Heart left ventricle (tissue), 16 donors: ENCODE measurements around the gene KRTAP10-10. TPM values are rescaled to one million over a fixed set of nuclear protein-coding genes. Genes with fewer than 3 reads are reported as not detected.
A peak's percentile ranks its signal among the peaks of the same experiment; 100 is the strongest.

Experiments used
- ATAC-seq, 4 donors: fragments of 200-7000 bp; cut with Tn5 transposase; one replicate each; pipeline ENCODE4 v1.9.1; 2020 to 2022; ENCODE audit warnings: moderate library complexity in 4 of 4, mild to moderate bottlenecking in 3 of 4, moderate number of reproducible peaks in 1 of 4
- DNase-seq, 5 donors: peaks; one replicate each; pipeline ENCODE4 v3.0.0-alpha.2; 2020
- H3K27ac ChIP-seq, 12 donors: fragments of 200-600 bp; sonication (generic) in 4 of 12; one replicate each; pipeline versions ENCODE4 v1.5.0 to v1.8.0; 2016 to 2022; ENCODE audit warnings: mild to moderate bottlenecking in 2 of 12
- H3K27me3 ChIP-seq, 9 donors: fragments of 200-600 bp; sonication (generic) in 2 of 9; one replicate each; pipeline versions ENCODE4 v1.5.1 to v1.8.0; 2016 to 2022; ENCODE audit warnings: mild to moderate bottlenecking in 3 of 9
- H3K36me3 ChIP-seq, 9 donors: fragments of 200-600 bp; sonication (generic) in 2 of 9; one replicate each; pipeline versions ENCODE4 v1.5.0 to v1.8.0; 2018 to 2022; ENCODE audit warnings: mild to moderate bottlenecking in 2 of 9
- H3K4me1 ChIP-seq, 12 donors: fragments of 200-600 bp; sonication (generic) in 4 of 12; one replicate each; pipeline versions ENCODE4 v1.5.0 to v1.8.0; 2016 to 2022; ENCODE audit warnings: mild to moderate bottlenecking in 3 of 12
- H3K4me3 ChIP-seq, 12 donors: fragments of 200-600 bp; sonication (generic) in 4 of 12; one replicate each; pipeline versions ENCODE4 v1.5.0 to v1.8.0; 2017 to 2022; ENCODE audit warnings: mild to moderate bottlenecking in 9 of 12, moderate library complexity in 4 of 12
- H3K9me3 ChIP-seq, 12 donors: fragments of 200-600 bp; sonication (generic) in 4 of 12; one replicate each; pipeline versions ENCODE4 v1.5.0 to v1.8.0; 2016 to 2022; ENCODE audit warnings: mild to moderate bottlenecking in 1 of 12
- POLR2A ChIP-seq, 2 donors: fragments of 450-650 bp; IDR thresholded peaks; one replicate each; pipeline ENCODE4 v1.6.1; 2017; ENCODE audit warnings: antibody characterized with exemption in 2 of 2, mild to moderate bottlenecking in 2 of 2, moderate library complexity in 2 of 2
- WGBS, 4 donors: extraction: QIAGEN DNeasy Blood & Tissue Kit in 2 of 4; methylation state at CpG; one replicate each; pipeline versions ENCODE4 v1.1.5 to v1.1.7; 2013 to 2018; 5-methylcytosine and 5-hydroxymethylcytosine counted together
- intact Hi-C, 10 donors: fragments of 100-400 bp; cut with DNase I; formaldehyde crosslinking; loops; one replicate each; pipeline versions ENCODE4 v1.11.1 to v1.14.2; 2022
- polyA plus RNA-seq, 2 donors: library from polyadenylated mRNA; stranded (reverse); fragments of 200-250 nt; gene quantifications; one replicate each; pipeline ENCODE4 v1.2.3, GENCODE V29; 2013
- total RNA-seq, 9 donors: library from RNA; depleted of rRNA in 2 of 9; stranded (reverse); fragments of >200 nt in 2 of 9; fragmentation: NEBNext Ultra II Directional in 3 of 9; extraction: Animal tissue kit (Norgen Biotek cat#: 25700) in 3 of 9; gene quantifications; one replicate each; pipeline versions ENCODE4 v1.1.0 to v1.2.4, GENCODE V29; 2016 to 2023
- TF ChIP-seq, protein P1 (sequence below), 12 donors: fragments of 200-600 bp; sonication (generic) in 4 of 12; IDR thresholded peaks; one replicate each; pipeline versions ENCODE4 v1.5.0 to v1.8.0; 2018 to 2022; ENCODE audit warnings: antibody characterized with exemption in 12 of 12, mild to moderate bottlenecking in 5 of 12
- donor health status: ischemic (EF 13 %, LVEDD 7.1; RV severe dilation, severe dysfunction).
- donor health status: healthy with polysubstance abuse.
- donor health status: DM: no; HTN: yes; CAD: no.
- donor health status: DM: no; HTN: no; CAD: no.
- donor health status: ischemic (EF 25% LVEDD 6.9; RV normal size, moderate dysfunction).
- donor health status: ischemic (EF 25% LVEDD 5.7; RV mildly dilated, moderate dysfunction).
- donor health status: healthy.
- donor health status: DM: yes; HTN: yes; CAD: no.
- donor health status: ischemic (EF 35%, LVEDD 5.7; RV mildly dilated, moderate dysfunction).
- donor health status: nonischemic (EF 11% LVEDD 7.7; RV severe dilation, severe dysfunction).
- donor health status: DM: yes; HTN: yes; CAD: no.
- donor health status: PGD.
- donor health status: ischemic (EF 29% LVEDD 5.4; RV normal size, mild dysfunction).
- donor health status: nonischemic (EF 23%, LVEDD 6.1; RV moderate dilation, normal function).

KRTAP10-10 gene
- total and polyA plus RNA-seq, 11 donors = not detected

DNA sequence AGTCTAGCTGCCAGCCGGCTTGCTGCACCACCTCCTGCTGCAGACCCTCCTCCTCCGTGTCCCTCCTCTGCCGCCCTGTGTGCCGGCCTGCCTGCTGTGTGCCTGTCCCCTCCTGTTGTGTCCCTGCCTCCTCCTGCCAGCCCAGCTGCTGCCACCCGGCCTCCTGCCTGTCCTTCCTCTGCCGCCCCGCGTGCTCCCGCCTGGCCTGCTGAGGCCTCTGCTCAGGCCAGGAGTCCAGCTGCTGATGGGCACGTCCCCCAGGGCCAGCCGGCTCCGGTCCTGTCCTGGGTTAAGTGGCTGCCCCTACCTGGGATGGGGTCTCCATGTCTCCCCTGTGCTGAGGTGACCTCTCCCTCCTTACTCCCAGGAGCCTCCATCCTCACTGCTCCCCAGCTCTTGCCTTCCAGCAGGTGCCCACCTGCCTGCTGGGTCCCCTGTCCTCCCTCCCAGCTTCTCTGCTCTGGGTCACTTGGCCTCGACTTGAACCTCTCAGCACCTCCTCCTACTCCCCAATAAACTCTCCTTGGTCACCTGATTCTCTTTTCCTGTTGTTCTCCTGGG lies 24.4 kb upstream of the KRTAP10-10 start:
- no peak overlapping the region for H3K27ac ChIP-seq
- H3K9me3 ChIP-seq = peaks cover 0 to 31% (median 5%) of the 10 kb centered on the region in 12 donors
- H3K4me3 ChIP-seq = no peak overlapping the region
- H3K4me1 ChIP-seq = no peaks in the 10 kb centered on the region
- TF ChIP-seq, protein P1, sequence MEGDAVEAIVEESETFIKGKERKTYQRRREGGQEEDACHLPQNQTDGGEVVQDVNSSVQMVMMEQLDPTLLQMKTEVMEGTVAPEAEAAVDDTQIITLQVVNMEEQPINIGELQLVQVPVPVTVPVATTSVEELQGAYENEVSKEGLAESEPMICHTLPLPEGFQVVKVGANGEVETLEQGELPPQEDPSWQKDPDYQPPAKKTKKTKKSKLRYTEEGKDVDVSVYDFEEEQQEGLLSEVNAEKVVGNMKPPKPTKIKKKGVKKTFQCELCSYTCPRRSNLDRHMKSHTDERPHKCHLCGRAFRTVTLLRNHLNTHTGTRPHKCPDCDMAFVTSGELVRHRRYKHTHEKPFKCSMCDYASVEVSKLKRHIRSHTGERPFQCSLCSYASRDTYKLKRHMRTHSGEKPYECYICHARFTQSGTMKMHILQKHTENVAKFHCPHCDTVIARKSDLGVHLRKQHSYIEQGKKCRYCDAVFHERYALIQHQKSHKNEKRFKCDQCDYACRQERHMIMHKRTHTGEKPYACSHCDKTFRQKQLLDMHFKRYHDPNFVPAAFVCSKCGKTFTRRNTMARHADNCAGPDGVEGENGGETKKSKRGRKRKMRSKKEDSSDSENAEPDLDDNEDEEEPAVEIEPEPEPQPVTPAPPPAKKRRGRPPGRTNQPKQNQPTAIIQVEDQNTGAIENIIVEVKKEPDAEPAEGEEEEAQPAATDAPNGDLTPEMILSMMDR (IDR thresholded peaks at IDR 0.05) = no peak
- no peak for TF ChIP-seq POLR2A (IDR thresholded peaks at IDR 0.05)
- H3K27me3 ChIP-seq = peaks cover 0 to 5% (median 0%) of the 10 kb centered on the region in 9 donors
- WGBS, 4 donors = 81 to 87% (median 86%) methylated on average over 10 to 13 of the region's 13 CpGs
- ATAC-seq = no peak
- H3K36me3 ChIP-seq = no peaks in the 10 kb centered on the region
- DNase-seq = peak in 1 of 5 donors; percentile 44
- intact Hi-C loops = no loop called here

DNA sequence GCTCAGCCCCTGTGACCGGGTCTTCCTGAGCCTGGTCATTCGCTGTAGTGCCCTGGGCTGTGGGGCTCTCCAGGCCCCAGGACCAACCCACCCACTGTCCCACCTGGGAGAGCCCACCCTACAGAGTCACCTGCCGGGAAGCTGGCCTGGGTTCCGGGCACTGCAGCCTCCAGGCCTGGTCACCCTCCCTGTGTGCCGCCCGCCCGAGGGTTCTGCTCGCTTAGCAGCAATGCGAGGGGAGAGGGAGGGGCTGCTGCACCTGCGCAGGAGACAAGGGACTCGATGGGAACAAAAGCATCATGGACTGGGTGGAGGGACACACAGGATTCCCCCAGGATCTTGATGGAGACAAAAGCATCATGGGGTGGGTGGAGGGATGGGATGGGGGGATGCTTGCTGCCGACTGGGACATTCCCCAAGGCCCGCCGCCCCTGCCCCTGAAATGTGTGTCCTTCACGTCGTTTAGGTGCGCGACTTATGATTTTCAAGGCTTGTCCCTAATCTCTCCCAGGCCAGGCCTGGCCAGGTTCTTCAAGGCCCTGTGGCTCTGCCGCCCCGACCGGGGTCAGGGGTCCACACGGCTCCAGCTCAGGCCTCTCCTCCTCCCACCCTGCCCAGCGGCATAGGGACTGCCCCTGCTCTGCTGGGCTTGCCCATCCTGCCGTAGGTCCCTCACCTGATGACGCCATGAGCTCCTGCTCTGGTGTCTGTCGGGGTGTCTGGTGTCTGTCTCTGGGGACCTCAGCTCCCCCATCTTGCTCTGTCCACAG lies 23.6 kb upstream of the KRTAP10-10 start:
- Histone ChIP-seq H3K27me3 (peaks cover 0 to 5% (median 0%) of the 10 kb centered on the region in 9 donors), H3K4me3 (no peak overlapping the region), H3K27ac (no peak overlapping the region), H3K9me3 (peaks cover 0 to 31% (median 5%) of the 10 kb centered on the region in 12 donors), H3K36me3 (no peaks in the 10 kb centered on the region), H3K4me1 (peaks cover 0 to 3% (median 0%) of the 10 kb centered on the region in 12 donors)
- DNase-seq = peak in 1 of 5 donors; percentile 56
- ATAC-seq = peak in 1 of 4 donors; percentile 19
- intact Hi-C loops = no loop called here
- 89 to 92% (median 90%) methylated on average over 21 to 26 of the region's 26 CpGs for WGBS, 4 donors
- TF ChIP-seq, protein P1 (IDR thresholded peaks at IDR 0.05) = no peak
- no peak for TF ChIP-seq POLR2A (IDR thresholded peaks at IDR 0.05)

DNA sequence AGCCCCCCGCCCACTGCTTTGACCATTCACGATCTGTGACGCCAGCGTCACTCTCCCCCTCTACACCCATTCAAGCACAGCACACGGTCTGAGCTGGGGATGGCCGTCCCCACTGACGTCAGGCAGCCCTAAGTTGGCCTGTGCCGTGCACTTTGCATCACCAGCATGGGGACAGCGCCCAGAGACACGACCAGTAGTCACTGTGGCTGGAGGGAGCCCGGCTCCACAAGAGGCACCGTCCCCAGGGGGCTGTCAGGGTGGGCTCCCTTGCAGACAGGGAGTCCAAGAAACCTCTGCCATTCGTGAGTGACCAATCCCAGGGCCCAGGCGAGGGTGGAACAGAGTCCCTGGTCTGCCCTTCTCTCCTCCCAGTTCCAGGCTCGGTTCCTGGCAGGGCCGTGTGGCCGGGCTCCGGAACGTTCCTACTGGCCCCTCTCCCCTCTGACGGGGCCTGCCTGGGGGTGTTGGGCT lies 23.0 kb upstream of the KRTAP10-10 start:
- intact Hi-C loops = no loop called here
- Histone ChIP-seq H3K36me3 (no peaks in the 10 kb centered on the region), H3K27me3 (peaks cover 0 to 5% (median 0%) of the 10 kb centered on the region in 9 donors), H3K9me3 (peaks cover 0 to 27% (median 4%) of the 10 kb centered on the region in 12 donors), H3K4me3 (no peak overlapping the region), H3K4me1 (peaks cover 0 to 8% (median 0%) of the 10 kb centered on the region in 12 donors), H3K27ac (no peak overlapping the region)
- no peak for ATAC-seq
- TF ChIP-seq, protein P1 (IDR thresholded peaks at IDR 0.05) = no peak
- TF ChIP-seq POLR2A (IDR thresholded peaks at IDR 0.05) = no peak
- 74 to 81% (median 81%) methylated on average over 13 to 20 of the region's 20 CpGs for WGBS, 4 donors
- peak in 1 of 5 donors; percentile 48 for DNase-seq

DNA sequence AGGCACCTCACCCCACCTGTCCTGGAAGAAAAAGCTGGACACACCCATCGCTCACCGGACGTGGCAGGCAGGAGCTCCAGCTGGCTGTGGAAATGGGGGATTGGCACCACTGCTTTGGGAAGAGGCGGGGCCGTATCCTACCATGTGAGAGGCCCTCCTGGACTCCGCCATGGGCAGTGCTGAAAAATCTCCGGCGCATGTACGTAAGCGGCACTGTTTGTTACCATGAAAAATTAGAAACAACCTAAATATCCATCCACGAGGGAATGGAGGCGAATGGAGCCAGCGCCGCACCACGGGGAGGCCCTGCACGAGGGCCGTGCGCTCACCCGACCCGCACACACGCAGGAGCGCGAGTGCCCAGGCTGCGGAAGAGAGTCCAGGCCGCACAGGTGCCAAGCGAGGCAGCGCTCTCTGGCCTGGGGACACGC lies 22.2 kb upstream of the KRTAP10-10 start:
- no peaks in the 10 kb centered on the region for H3K36me3 ChIP-seq
- TF ChIP-seq, protein P1 (IDR thresholded peaks at IDR 0.05) = no peak
- no peak for TF ChIP-seq POLR2A (IDR thresholded peaks at IDR 0.05)
- H3K4me3 ChIP-seq = no peak overlapping the region
- H3K27me3 ChIP-seq = peaks cover 0 to 5% (median 0%) of the 10 kb centered on the region in 9 donors
- ATAC-seq = no peak
- no peak overlapping the region for H3K27ac ChIP-seq
- peaks cover 0 to 8% (median 0%) of the 10 kb centered on the region in 12 donors for H3K4me1 ChIP-seq
- intact Hi-C loops = loop anchor here in 1 of 10 donors (5.0 kb wide), 1 partner anchor 177 kb away; no protein-coding TSS in a partner anchor
- 87 to 94% (median 89%) methylated on average over 26 to 28 of the region's 28 CpGs for WGBS, 4 donors
- peaks cover 0 to 27% (median 2%) of the 10 kb centered on the region in 12 donors for H3K9me3 ChIP-seq
- DNase-seq = peak in 1 of 5 donors; percentile 50
